Activated naive CD4-positive, alpha-beta T cell treated with Interleukin-2 at 50 U/mL for 16 hours (primary cell): ENCODE data around the gene FAM131C.
A peak's percentile ranks its signal among the peaks of the same experiment; 100 is the strongest.

ENCODE experiments used
- DNase-seq: peaks from one replicate; pipeline ENCODE4 v3.0.0-alpha.2; 2020

The FAM131C gene

GRCh38 chr1:16099412-16099811, 26.0 kb upstream of the FAM131C start:
- no peak for DNase-seq

- DNase-seq: no peak
Observed at GRCh38 chr1:16095447-16095846, 22.0 kb upstream of the FAM131C start.

- DNase-seq: no peak
Observed at GRCh38 chr1:16094453-16095158, 21.2 kb upstream of the FAM131C start.

- no peak for DNase-seq
Observed at GRCh38 chr1:16093611-16094010, 20.2 kb upstream of the FAM131C start.

GRCh38 chr1:16092923-16093511, 19.6 kb upstream of the FAM131C start:
- no peak for DNase-seq

- DNase-seq: no peak
Observed at GRCh38 chr1:16092097-16092922, 18.9 kb upstream of the FAM131C start.

- no peak for DNase-seq
Observed at GRCh38 chr1:16091296-16091695, 17.8 kb upstream of the FAM131C start.

- DNase-seq: no peak
Observed at GRCh38 chr1:16090076-16090826, 16.8 kb upstream of the FAM131C start.

GRCh38 chr1:16088996-16089395, 15.5 kb upstream of the FAM131C start:
- DNase-seq: no peak

GRCh38 chr1:16088351-16088911, 15.0 kb upstream of the FAM131C start:
- no peak for DNase-seq

- no peak for DNase-seq
Observed at GRCh38 chr1:16087733-16088132, 14.3 kb upstream of the FAM131C start.

GRCh38 chr1:16085522-16085921, 12.1 kb upstream of the FAM131C start:
- DNase-seq: no peak

GRCh38 chr1:16083486-16083885, 10.0 kb upstream of the FAM131C start:
- no peak for DNase-seq

- DNase-seq: peak; percentile 64
Observed at GRCh38 chr1:16082283-16083038, 9.0 kb upstream of the FAM131C start.

GRCh38 chr1:16081636-16082035, 8.2 kb upstream of the FAM131C start:
- DNase-seq: no peak

- no peak for DNase-seq
Observed at GRCh38 chr1:16080422-16081150, 7.1 kb upstream of the FAM131C start.

GRCh38 chr1:16078925-16079656, 5.6 kb upstream of the FAM131C start:
- peak; percentile 78 for DNase-seq

GRCh38 chr1:16077406-16078245, 4.2 kb upstream of the FAM131C start:
- no peak for DNase-seq

GRCh38 chr1:16076865-16077238, 3.4 kb upstream of the FAM131C start:
- no peak for DNase-seq
